GF-D8 (cell line): ENCODE measurements around the gene ANXA11.

Experiments used
- DNase-seq: peaks from one replicate; lab custom pipeline; 2025; lab: John Stamatoyannopoulos, UW

ANXA11 gene

DNA sequence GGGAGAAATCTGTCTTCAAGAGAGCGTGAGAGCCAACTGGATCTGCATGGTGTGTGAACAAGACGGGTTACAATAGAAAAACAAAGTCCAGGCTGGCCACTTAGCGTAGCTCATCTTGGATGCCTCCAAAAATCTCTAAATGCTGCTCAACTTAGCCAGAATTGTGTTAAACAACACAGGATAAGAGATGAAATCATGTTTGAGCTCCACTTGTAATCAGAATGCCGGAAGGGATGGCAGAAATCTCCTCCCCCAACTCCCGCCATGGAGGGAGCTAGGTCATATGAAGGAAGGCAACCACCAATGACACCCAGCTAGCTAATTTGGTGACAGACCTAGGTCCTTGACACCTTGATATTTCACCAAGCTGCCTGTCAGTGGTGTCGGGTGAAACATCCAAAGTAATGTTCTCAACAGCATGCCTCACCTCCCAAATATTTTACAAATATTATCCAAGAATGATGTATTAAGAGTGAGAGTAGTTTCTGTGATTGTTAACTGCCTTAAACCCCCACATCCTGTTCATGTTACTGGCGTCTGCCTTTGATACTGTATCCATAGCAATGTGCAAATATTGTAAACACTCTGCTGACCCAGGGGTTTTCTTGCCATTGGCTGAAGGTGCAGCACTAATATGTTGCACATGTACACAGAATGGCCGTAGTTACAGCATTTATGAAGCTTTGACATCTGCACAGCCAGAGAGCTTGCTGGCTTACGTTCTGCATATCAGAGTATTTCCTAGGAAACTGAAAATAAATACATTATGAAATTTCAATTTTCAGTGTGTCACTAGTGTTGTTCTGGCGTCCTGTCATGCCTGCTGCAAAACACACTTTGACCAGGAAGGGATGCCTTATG, 101.0 kb downstream of the ANXA11 start:
- DNase-seq, result no peak
